ENCODE data around the gene VAV2. TPM values are rescaled to one million over a fixed set of nuclear protein-coding genes. Genes with fewer than 3 reads are reported as not detected.

The VAV2 gene
- total and polyA plus RNA-seq, 4 donors = 4.9 to 26.4 (median 17.0) TPM

GRCh38 chr9:133806623-133807010, 185.5 kb downstream of the VAV2 start:
- 92% methylated on average over 17 of the region's 17 CpGs for WGBS
- H3K4me3 ChIP-seq (ENCODE audit: low read depth in 1 of 3, low read length in 3 of 3) = no peak overlapping the region
- no peak overlapping the region for H3K27ac ChIP-seq (ENCODE audit: low read depth in 1 of 2, low read length in 2 of 2)
- no peaks in the 10 kb centered on the region for H3K27me3 ChIP-seq (ENCODE audit: control insufficient read depth in 4 of 4, insufficient read depth in 4 of 4, low read length in 3 of 4)
- no peak overlapping the region for H3K9ac ChIP-seq (ENCODE audit: low read depth in 1 of 2, low read length in 2 of 2)
- H3K9me3 ChIP-seq (ENCODE audit: control insufficient read depth in 4 of 4, low read length in 3 of 4) = no peaks in the 10 kb centered on the region
- TF ChIP-seq CTCF (IDR thresholded peaks at IDR 0.05; ENCODE audit: low read depth, low read length, missing input control) (no peak), RXRA (IDR thresholded peaks at IDR 0.05) (no peak), FOXA2 (IDR thresholded peaks at IDR 0.05) (no peak), ZBTB33 (IDR thresholded peaks at IDR 0.05) (no peak), JUND (IDR thresholded peaks at IDR 0.05) (no peak), HNF4A (conservative IDR thresholded peaks at IDR 0.05) (no peak), SP1 (IDR thresholded peaks at IDR 0.05) (no peak), NR2F2 (IDR thresholded peaks at IDR 0.05) (no peak), TAF1 (conservative IDR thresholded peaks at IDR 0.05) (no peak), FOXA1 (IDR thresholded peaks at IDR 0.05) (no peak), RAD21 (IDR thresholded peaks at IDR 0.05) (no peak), GABPA (IDR thresholded peaks at IDR 0.05 in 1 of 2, conservative IDR thresholded peaks at IDR 0.05 in 1 of 2) (no peak), MAX (IDR thresholded peaks at IDR 0.05) (no peak), HNF4G (IDR thresholded peaks at IDR 0.05) (no peak), REST (IDR thresholded peaks at IDR 0.05) (no peak)
- no peak for DNase-seq (ENCODE audit: low spot score)
- no peaks in the 10 kb centered on the region for H3K4me1 ChIP-seq (ENCODE audit: control insufficient read depth in 4 of 4, insufficient read depth in 4 of 4, low read length in 3 of 4)
- H3K36me3 ChIP-seq (ENCODE audit: control insufficient read depth in 4 of 4, insufficient read depth in 3 of 4, low read depth in 1 of 4, low read length in 3 of 4) = peaks cover 11 to 79% (median 16%) of the 10 kb centered on the region in 4 donors

GRCh38 chr9:133805876-133806622, 186.1 kb downstream of the VAV2 start:
- no peaks in the 10 kb centered on the region for H3K27me3 ChIP-seq (ENCODE audit: control insufficient read depth in 4 of 4, insufficient read depth in 4 of 4, low read length in 3 of 4)
- no peaks in the 10 kb centered on the region for H3K9me3 ChIP-seq (ENCODE audit: control insufficient read depth in 4 of 4, low read length in 3 of 4)
- DNase-seq (ENCODE audit: low spot score) = no peak
- peaks cover 8 to 80% (median 16%) of the 10 kb centered on the region in 4 donors for H3K36me3 ChIP-seq (ENCODE audit: control insufficient read depth in 4 of 4, insufficient read depth in 3 of 4, low read depth in 1 of 4, low read length in 3 of 4)
- H3K27ac ChIP-seq (ENCODE audit: low read depth in 1 of 2, low read length in 2 of 2) = no peak overlapping the region
- no peak overlapping the region for H3K9ac ChIP-seq (ENCODE audit: low read depth in 1 of 2, low read length in 2 of 2)
- WGBS = 92% methylated on average over 32 of the region's 32 CpGs
- no peak overlapping the region for H3K4me3 ChIP-seq (ENCODE audit: low read depth in 1 of 3, low read length in 3 of 3)
- no peaks in the 10 kb centered on the region for H3K4me1 ChIP-seq (ENCODE audit: control insufficient read depth in 4 of 4, insufficient read depth in 4 of 4, low read length in 3 of 4)
- no peak for TF ChIP-seq FOXA2 (IDR thresholded peaks at IDR 0.05)
- TF ChIP-seq MAX (IDR thresholded peaks at IDR 0.05) = no peak
- no peak for TF ChIP-seq REST (IDR thresholded peaks at IDR 0.05)
- no peak for TF ChIP-seq RXRA (IDR thresholded peaks at IDR 0.05)
- no peak for TF ChIP-seq FOXA1 (IDR thresholded peaks at IDR 0.05)
- no peak for TF ChIP-seq JUND (IDR thresholded peaks at IDR 0.05)
- TF ChIP-seq TAF1 (conservative IDR thresholded peaks at IDR 0.05) = no peak
- TF ChIP-seq SP1 (IDR thresholded peaks at IDR 0.05) = no peak
- no peak for TF ChIP-seq YY1 (IDR thresholded peaks at IDR 0.05)
